ENCODE data around the gene HYI.
"Not testable (repeated sequence)": the region's sequence is repeated elsewhere in the genome, so short reads cannot be mapped to it uniquely, and the experiment has no call there.

HYI gene

GRCh38 chr1:43427941-43428340 is 25.8 kb downstream of the HYI start:
- no peak for DNase-seq (ENCODE audit: low read depth, low spot score)

- DNase-seq (ENCODE audit: low read depth, low spot score), result no peak
Measured at GRCh38 chr1:43427524-43427923, 26.2 kb downstream of the HYI start.

- DNase-seq (ENCODE audit: low read depth, low spot score), result no peak
Measured at GRCh38 chr1:43426221-43426620, 27.5 kb downstream of the HYI start.

- DNase-seq (ENCODE audit: low read depth, low spot score), result no peak
Measured at GRCh38 chr1:43425045-43425444, 28.7 kb downstream of the HYI start.

- DNase-seq (ENCODE audit: low read depth, low spot score), result no peak
Measured at GRCh38 chr1:43423672-43424550, 29.8 kb downstream of the HYI start.

GRCh38 chr1:43422995-43423671 is 30.6 kb downstream of the HYI start:
- DNase-seq (ENCODE audit: low read depth, low spot score), result no peak

- no peak for DNase-seq (ENCODE audit: low read depth, low spot score)
Measured at GRCh38 chr1:43421976-43422750, 31.6 kb downstream of the HYI start.

GRCh38 chr1:43421396-43421795 is 32.3 kb downstream of the HYI start:
- DNase-seq (ENCODE audit: low read depth, low spot score), result no peak

- DNase-seq (ENCODE audit: low read depth, low spot score), result no peak
Measured at GRCh38 chr1:43420874-43421273, 32.9 kb downstream of the HYI start.

- DNase-seq (ENCODE audit: low read depth, low spot score), result no peak
Measured at GRCh38 chr1:43419627-43420425, 33.9 kb downstream of the HYI start.

GRCh38 chr1:43418858-43419257 is 34.9 kb downstream of the HYI start:
- DNase-seq (ENCODE audit: low read depth, low spot score), result no peak

GRCh38 chr1:43415901-43416300 is 37.8 kb downstream of the HYI start:
- DNase-seq (ENCODE audit: low read depth, low spot score), result no peak

GRCh38 chr1:43414634-43415223 is 39.0 kb downstream of the HYI start:
- no peak for DNase-seq (ENCODE audit: low read depth, low spot score)

- not testable (repeated sequence) for DNase-seq (ENCODE audit: low read depth, low spot score)
Measured at GRCh38 chr1:43413426-43413825, 40.3 kb downstream of the HYI start.

GRCh38 chr1:43410571-43410970 is 43.2 kb downstream of the HYI start:
- DNase-seq (ENCODE audit: low read depth, low spot score), result no peak

- no peak for DNase-seq (ENCODE audit: low read depth, low spot score)
Measured at GRCh38 chr1:43405876-43406234, 47.9 kb downstream of the HYI start.

GRCh38 chr1:43405219-43405875 is 48.4 kb downstream of the HYI start:
- no peak for DNase-seq (ENCODE audit: low read depth, low spot score)

- no peak for DNase-seq (ENCODE audit: low read depth, low spot score)
Measured at GRCh38 chr1:43404353-43404752, 49.4 kb downstream of the HYI start.

GRCh38 chr1:43402089-43402865 is 51.5 kb downstream of the HYI start:
- DNase-seq (ENCODE audit: low read depth, low spot score), result no peak
